Measurements from ENCODE around the gene DTL.

The DTL gene

DNA sequence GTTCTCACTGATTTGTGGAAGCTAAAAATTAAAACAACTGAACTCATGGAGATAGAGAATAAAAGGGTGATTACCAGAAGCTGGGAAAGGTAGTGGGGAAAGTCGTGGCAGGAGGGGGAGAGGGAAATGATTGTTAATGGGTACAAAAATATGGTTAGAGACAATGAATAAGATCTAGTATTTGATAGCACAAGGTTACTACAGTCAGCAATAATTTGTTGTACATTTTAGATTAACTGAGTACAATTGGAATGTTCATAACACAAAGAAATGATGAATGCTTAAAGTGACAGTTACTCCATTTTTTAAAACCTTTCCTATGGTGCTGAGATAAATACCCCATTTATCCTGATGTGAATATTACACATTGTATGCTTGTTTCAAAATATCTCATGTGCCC lies 102.3 kb downstream of the DTL start:
- no peak for DNase-seq

DNA sequence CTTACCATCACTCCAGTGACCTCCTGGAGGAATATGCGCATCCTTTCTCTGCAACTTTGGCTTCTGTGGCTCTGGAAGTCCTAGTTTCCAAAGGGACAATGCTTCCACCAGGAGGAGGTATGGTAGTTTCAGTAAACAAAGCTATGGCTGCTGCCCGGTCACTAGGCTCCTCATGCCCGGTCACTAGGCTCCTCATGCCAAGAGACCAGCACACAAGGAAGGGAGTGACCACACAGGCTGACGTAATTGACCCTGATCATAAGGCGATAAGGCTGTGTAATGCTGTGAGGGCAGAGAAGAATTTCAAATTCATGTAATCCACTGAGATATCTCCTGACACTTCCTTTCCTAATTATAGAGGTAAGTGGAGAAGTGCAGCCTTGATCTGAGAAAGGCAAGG lies 102.9 kb downstream of the DTL start:
- DNase-seq, result no peak

DNA sequence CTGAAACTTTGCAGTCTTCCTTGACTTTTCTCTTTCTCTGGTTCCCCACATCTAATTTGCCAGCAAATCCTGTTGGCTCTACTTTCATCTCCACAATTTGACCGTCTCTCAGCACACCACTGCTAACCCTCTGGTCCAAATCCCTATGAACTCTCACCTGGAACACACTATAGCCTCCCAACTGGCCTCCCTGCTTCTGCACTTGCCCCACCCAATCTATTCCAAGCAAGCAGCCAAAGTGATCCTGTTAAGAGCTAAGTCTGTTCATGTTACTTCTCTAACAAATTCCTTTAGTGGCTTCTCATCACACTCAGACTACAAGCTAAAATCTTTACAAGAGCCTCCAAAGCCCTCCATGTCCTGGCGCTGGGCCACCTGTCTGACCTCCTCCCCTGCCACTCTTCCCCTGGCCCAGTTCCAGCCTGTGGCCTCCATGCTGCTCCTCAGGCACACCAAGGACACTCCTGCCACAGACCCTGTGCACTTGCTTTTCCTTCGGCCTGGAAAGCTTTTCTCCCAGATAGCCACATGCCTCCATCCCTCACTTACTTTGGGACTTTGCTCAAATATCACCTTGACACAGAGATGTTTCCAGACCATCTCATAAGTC lies 104.1 kb downstream of the DTL start:
- peak; percentile 55 for DNase-seq

DNA sequence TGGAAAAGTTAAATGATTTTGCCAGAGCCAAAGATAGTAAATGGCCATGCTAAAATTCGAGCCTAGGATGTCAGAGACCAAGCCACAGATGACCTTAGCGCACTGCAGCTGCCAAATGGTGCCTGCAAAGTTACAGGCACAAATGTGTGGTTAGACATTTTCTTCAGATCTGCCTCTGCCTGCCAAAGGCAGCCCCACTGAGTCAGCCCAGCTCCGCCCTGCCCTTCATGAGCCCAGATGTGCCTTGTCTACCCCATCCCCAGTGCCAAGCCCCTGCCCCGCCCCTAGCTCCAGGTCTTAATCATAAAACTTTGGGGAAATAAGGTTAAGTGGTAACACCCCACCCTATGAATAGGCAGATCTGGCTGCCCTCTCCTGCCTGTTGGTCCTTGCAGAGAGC lies 105.9 kb downstream of the DTL start:
- no peak for DNase-seq

DNA sequence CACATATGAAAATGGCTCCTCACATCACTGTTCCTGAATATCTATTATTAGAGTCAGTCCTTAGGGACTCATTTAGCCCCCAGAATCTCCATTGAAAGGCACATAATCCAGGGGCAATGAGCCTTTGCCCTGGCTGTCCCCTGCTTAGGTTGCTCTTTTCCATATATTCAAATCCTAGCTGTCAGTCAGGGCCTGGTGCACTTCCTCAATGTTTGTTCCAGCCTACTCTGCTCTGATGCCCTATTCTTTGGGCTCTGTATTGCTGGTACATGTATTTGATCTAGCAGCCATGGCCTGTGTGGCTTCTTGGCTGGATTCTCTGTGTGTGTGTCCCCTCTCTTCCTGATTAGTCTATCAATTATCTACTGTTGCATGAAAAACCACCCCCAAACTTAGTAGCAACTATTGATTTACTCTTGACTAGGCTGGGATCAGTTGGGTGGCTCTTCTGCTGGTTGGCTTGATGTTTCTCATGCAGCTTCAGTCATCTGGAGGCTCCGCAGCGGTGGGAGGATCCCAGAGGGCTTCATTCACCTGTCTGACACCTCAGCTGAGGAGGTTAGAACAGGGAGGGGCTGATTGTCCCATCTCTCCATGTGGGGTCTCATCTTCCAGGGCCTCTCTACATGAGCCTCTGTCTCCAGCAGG lies 107.5 kb downstream of the DTL start:
- no peak for DNase-seq

DNA sequence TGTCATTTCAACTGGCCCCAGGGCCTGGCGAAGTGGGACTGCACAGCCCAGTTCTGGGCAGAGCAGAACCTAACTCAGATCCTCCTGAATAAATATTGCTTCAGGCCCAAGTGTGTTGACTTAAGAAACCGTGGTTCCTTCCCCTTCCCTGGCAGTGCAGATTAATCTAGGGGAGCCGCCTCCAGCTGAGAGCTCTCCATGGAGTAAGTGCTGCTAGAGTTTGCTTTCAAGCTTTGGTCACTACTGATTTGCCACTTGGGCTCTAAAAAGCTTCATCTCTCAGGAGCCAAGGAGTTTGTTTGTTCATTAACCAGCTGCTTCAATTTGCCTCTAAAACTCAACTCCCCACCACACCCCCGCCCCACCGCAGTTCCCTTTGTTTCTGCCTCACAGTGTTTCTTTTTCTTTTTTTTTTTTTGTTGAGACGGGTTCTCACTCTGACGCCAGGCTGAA lies 112.1 kb downstream of the DTL start:
- no peak for DNase-seq

DNA sequence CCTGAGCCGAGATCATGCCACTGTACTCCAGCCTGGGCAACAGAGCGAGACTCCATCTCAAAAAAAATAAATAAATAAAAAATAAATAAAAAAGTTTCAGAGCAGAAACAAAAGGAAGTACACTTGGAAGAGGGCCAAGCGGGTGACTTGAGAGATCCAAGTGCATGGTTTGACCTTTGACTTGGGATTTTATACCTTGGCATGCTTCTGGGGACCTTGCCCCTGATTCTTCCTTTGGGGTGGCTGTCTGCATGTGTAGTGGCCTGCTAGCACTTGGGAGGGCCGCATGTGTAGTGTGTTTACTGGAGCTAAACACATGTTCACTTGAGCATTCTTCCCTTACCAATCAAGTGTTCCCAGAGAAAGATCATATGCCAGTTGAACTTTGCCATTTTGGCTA lies 114.0 kb downstream of the DTL start:
- no peak for DNase-seq

DNA sequence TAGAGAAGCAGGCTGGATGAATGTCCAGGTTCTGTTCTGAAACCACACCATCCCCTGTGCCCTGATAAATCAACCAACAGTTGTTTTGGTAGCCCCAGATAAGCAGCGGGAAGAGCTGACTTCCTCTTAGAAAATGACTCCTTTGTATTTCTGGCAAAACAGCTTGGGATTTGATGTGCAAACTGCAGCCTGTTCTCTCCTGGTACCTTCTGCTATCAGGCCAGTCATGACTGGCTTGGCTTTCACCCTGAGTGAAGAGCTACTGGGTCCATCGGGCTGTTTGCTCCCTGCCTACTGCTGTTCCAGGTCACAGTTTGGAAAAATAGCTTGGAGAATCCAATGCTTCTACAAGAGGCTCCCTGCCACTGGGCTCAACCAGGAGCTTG lies 116.8 kb downstream of the DTL start:
- no peak for DNase-seq

DNA sequence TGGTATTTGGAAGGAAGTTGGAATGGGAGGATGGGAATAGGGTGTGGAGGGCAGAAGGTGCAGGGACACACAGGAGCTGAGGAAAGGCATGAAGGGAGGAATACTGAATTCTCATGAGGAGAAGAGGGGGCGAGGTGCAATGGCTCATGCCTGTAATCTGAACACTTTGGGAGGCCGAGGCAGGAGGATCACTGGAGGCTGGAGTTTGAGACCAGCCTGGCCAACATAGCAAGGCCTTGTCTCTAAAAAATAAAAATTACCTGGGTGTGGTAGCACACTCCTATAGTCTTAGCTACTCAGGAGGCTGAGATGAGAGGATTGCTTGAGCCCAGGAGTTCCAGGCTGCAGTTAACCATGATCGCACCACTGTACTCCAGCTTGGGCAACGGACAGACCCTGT lies 117.3 kb downstream of the DTL start:
- no peak for DNase-seq

DNA sequence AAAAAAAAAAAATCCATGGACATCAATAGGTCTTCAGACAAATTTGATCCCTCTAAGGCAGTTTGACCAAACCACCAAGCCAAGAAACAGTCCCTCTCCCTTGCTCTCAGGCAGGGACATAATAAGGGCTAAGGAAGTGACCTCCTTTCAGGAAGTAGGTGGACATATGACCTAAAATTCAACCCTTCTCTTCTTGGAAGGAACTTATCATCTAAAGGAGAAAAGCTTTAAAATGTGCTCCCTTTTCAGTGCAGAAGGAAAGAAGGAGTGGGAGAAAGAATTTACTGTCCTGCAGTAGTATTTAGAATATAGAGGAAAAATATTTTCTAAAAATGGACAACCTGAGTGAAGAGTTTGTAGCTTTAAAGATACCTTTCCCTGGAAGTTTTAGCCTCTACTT lies 118.1 kb downstream of the DTL start:
- DNase-seq, result no peak

Measured in NCI-H82 (cell line).